H1 (cell line): ENCODE results near the gene NT5C1B. TPM values are rescaled to one million over a fixed set of nuclear protein-coding genes. Genes with fewer than 3 reads are reported as not detected.

Experiments used
- CBX8 ChIP-seq: fragments of 300-800, 300-1000 bp; sonication (generic); IDR thresholded peaks from 2 replicates; pipeline ENCODE4 v1.7.1; 2016; ENCODE audit warnings: low read depth, low read length, borderline replicate concordance
- CHD1 ChIP-seq: IDR thresholded peaks from 2 replicates; pipeline ENCODE4 v1.6.1; 2012; ENCODE audit warnings: low read depth, low read length, improper control_type of control experiment
- polyA plus RNA-seq, 7 experiments: library from polyadenylated mRNA; depleted of rRNA in 3 of 7; stranded (reverse) in 5 of 7; unstranded in 2 of 7; fragments of >200 nt in 5 of 7; fragments of 200-250 nt in 2 of 7; gene quantifications; 1 replicate in 5 of 7; 2 replicates in 1 of 7; 4 replicates in 1 of 7; pipeline versions ENCODE4 v1.2.1 to v1.2.3, GENCODE V29; 2011 to 2013; ENCODE audit warnings: missing spikeins in 2 of 7, mixed read lengths in 2 of 7
- total RNA-seq: library from RNA; stranded (reverse); fragmentation: NEBNext Ultra II Directional; extraction: Animal tissue kit (Norgen Biotek cat#: 25700); gene quantifications from 2 replicates; pipeline ENCODE4 v1.2.1, GENCODE V29; 2021

Gene NT5C1B
- total and polyA plus RNA-seq, 2 of the 8 experiments (the other 6 are each of a cell fraction or from before 2014, with no cell fraction given): not detected

- TF ChIP-seq CBX8: no peak
- no peak for TF ChIP-seq CHD1
- TF ChIP-seq, all 59 proteins: peak for 0
These were observed 53.3 kb downstream of the NT5C1B start (continued) for GRCh38 chr2:18536100-18536499.
